GM19240 (cell line): ENCODE results near the gene BPHL.
"Not testable (repeated sequence)": the region's sequence is repeated elsewhere in the genome, so short reads cannot be mapped to it uniquely, and the experiment has no call there.

Experiments
- DNase-seq: peaks from one replicate; pipeline ENCODE4 v3.0.0; 2011; ENCODE audit warnings: low spot score; ENCODE audit not compliant: insufficient read length

BPHL gene

DNA sequence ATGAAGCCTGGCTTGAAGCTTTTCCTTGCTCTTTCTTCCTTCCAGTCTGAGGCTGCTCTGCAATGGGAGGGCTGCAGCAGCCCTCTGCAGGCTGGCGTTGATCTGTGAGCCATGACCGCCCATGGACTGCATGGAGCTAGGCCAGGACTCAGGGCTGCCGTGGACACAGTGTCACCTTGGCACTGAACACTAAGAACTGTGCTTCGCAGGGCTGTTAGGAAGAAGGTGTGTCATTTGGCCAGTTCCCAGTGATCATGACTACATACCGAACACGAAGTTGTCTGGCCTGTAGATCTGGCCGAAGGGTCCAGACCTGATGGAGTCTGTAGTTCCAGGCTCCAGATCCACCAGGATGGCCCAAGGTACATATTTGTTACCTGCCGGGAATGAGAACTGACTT, 60.2 kb downstream of the BPHL start:
- DNase-seq, result not testable (repeated sequence)

GRCh38 chr6:3179945-3180344, 61.4 kb downstream of the BPHL start:
- not testable (repeated sequence) for DNase-seq

DNA sequence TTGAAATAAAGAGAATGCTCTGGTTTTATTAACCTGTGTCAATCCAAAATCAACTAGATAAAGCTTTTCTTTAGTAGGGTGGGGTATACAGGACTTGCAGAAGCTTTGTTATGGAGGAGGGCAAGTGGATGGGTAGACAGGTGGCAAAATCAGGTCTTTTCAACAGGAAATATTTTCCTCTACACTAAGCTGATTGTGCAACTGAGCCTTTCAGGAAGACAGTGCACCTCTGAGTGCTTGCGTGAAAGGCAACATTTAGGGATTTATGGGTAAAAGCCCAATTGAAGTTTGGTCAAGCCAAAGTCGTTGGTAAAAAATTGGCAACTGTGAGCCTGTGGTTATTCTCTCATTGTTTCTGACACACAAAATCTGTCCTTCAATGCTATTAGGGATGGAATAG, 62.6 kb downstream of the BPHL start:
- no peak for DNase-seq

DNA sequence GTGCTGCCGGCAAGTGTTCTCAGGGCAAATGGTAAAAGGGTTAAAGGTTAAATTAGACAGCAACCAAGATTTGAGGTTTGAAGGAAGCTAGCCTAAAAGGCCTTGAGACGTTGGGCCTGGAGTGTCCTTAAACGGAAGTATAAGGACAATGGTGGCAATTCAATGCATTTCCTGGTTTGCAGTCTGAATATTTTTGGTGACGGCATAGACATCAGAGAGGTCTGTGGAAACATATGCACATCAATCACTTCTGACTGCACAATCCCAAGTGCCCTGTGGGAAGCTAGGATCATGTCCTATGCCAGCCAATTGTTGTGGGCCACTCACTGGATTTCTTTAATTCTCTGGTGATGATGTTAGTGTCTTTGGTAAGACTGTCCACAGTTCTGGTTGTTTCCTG, 64.6 kb downstream of the BPHL start:
- DNase-seq, result no peak

GRCh38 chr6:3186974-3187382, 68.5 kb downstream of the BPHL start:
- no peak for DNase-seq

DNA sequence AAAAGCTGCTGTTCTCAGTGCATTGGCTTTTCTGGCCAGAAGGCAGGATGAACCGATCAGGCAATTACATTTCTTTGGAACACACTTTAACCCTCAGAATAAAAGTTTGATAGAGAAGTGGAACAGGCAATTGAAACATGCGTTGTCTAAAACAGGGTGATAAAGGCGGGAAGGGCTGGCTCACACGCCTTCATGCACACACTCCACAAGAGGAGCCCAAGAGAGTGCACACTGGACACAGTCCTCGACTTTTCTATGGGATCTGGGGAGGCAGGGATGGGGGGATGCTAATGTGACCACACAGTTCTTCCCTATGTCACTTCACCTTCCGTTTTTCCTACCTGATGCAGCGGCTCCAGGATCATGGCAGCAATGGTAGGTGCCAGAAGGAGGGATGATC, 69.8 kb downstream of the BPHL start:
- no peak for DNase-seq

- not testable (repeated sequence) for DNase-seq
Measured at GRCh38 chr6:3189192-3189591, 70.7 kb downstream of the BPHL start.

- DNase-seq, result no peak
Measured at GRCh38 chr6:3190056-3190455, 71.5 kb downstream of the BPHL start.

DNA sequence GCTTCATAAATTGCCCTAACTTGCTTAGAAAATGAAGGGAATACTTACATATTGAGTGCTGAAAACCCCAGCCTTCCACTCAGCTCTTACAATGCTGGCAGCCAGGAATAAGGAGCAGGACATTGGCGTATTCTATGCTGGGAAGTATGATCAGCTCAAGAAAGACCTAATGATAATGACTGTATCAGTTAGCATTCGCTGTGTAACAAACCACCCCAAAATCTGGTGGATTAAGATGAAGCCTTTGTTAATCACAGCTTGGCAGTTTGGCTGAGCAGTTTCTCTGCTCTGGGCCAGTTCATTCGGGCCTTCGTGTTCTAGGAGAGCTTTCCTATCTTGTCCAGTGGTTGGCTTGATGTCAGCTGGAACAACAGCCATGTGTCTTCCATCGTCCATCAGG, 72.3 kb downstream of the BPHL start:
- DNase-seq, result no peak

- DNase-seq, result no peak
Measured at GRCh38 chr6:3193102-3193849, 74.8 kb downstream of the BPHL start.

DNA sequence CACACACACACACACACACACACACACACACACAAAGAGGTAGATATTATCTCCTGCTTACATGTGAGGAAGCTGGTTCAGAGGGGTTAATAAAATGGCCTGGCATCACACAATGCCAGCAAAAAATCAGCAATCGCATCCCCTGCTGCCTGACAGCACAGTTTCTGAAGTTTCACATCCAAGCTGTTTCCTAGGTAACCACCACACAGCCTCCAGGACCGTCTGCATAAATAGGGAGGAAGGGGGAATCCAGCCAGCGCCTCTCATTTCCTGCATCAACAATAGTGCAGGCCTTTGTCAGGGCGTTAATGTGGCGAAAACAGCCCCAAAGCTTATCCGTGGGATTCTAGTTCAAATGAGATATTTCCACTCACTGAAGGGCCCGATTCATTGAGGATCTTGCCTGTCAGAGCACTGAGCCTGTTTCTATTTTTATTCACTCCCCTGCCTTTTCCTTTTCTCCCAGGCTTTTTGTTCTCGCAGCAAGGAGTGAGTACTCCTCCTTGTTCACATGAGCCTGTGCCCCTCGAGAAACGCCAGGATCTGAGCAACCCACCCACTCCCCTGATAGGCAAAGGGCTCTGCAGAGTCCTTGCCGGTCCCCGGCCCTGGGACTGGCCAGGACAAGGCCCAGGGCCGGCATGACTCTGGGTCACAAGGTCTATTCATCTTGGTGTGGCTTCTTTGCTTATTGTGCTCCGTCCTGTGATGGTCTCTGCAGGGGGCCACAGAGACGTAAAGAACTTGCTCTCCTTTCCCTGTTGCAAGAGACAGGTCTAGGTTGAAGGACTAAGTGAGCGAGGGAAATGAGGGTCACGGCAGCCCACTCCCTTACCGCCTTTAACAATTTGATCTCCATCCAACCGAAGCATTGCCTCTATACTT, 76.3 kb downstream of the BPHL start:
- DNase-seq, result no peak

- DNase-seq, result no peak
Measured at GRCh38 chr6:3195420-3195694, 76.8 kb downstream of the BPHL start.

GRCh38 chr6:3195695-3196497, 77.4 kb downstream of the BPHL start:
- no peak for DNase-seq

- no peak for DNase-seq
Measured at GRCh38 chr6:3196770-3197169, 78.3 kb downstream of the BPHL start.

DNA sequence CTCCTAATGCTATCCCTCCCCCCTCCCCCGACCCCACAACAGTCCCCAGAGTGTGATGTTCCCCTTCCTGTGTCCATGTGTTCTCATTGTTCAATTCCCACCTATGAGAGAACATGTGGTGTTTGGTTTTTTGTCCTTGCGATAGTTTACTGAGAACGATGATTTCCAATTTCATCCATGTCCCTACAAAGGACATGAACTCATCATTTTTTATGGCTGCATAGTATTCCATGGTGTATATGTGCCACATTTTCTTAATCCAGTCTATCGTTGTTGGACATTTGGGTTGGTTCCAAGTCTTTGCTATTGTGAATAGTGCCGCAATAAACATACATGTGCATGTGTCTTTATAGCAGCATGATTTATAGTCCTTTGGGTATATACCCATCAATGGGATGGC, 79.2 kb downstream of the BPHL start:
- not testable (repeated sequence) for DNase-seq

DNA sequence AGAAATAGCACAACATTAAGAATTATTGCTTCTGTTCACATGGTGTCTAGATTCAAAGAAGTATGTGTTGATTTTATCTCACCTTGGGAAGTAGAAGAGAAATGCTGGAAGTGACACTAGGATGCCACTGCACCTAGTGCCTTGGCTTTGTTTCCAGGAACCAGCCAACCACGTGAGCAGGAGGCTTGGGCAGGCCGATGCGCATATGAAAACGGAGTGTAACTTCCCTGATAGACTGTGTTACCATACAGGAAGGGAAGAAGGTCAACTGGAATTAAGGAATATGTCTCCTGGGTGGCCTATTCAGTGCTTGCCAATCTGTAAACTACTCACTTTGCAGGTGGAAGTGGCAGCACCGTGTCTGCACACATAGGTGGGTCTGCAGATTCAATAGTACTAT, 80.9 kb downstream of the BPHL start:
- DNase-seq, result no peak

- no peak for DNase-seq
Measured at GRCh38 chr6:3200682-3201081, 82.2 kb downstream of the BPHL start.

GRCh38 chr6:3201388-3201787, 82.9 kb downstream of the BPHL start:
- DNase-seq, result no peak
